Nephron progenitor cell (in vitro differentiated cells): ENCODE results near the gene CLASRP.

Experiments used
- DNase-seq: peaks from one replicate; pipeline ENCODE4 v3.0.0; 2021
- H3K27ac Mint-ChIP-seq: 2 replicates; pipeline ENCODE4 v1.8.0; 2021; ENCODE audit warnings: mild to moderate bottlenecking, moderate library complexity, mixed read lengths
- H3K27me3 Mint-ChIP-seq: 2 replicates; pipeline ENCODE4 v1.8.0; 2021; ENCODE audit warnings: mild to moderate bottlenecking, low read depth, mixed read lengths; ENCODE audit not compliant: poor library complexity
- H3K36me3 Mint-ChIP-seq: 2 replicates; pipeline ENCODE4 v1.8.0; 2021; ENCODE audit warnings: low read depth, mixed read lengths
- H3K4me1 Mint-ChIP-seq: 2 replicates; pipeline ENCODE4 v1.8.0; 2021; ENCODE audit warnings: mixed read lengths
- H3K4me3 Mint-ChIP-seq: 2 replicates; pipeline ENCODE4 v1.8.0; 2021; ENCODE audit warnings: mild to moderate bottlenecking, moderate library complexity, mixed read lengths
- H3K9me3 Mint-ChIP-seq: 2 replicates; pipeline ENCODE4 v1.8.0; 2021; ENCODE audit warnings: mild to moderate bottlenecking, moderate library complexity, mixed read lengths
- TF ChIP-seq, protein P1 (sequence below): fragments of 200-600 bp; sonication (generic); IDR thresholded peaks from 2 replicates; pipeline ENCODE4 v1.5.0; 2021; ENCODE audit warnings: antibody characterized with exemption

CLASRP gene

DNA sequence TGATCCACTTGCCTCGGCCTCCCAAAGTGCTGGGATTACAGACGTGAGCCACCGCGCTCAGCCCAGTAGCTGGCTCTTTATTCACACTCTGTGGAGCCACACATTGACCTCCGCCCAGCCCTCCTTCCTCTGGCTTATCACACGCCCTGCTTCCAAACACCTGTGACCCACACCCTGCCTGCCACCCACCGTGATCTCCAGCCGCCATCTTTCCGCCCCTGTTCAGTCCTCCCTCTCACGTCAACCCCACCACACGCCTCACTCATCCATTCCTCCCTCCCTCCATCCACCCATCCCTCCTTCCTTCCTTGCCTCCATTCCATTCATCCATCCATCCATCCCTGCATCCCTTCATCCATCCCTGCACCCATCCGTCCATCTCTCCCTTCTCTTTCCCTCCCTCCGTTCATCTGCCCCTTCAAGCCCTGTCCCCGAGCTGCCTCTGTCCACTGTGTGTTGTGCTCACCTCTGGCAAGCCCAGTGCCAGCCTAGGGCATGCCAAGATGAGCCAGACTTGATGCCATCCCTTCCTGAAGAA lies 19.8 kb downstream of the CLASRP start:
- Mint-ChIP-seq H3K36me3 (peaks cover 64% of the 10 kb centered on the region), H3K4me1 (no peaks in the 10 kb centered on the region), H3K4me3 (no peak overlapping the region), H3K9me3 (no peaks in the 10 kb centered on the region), H3K27ac (peak overlapping the region; percentile 40), H3K27me3 (peaks cover 3% of the 10 kb centered on the region)
- TF ChIP-seq, protein P1, sequence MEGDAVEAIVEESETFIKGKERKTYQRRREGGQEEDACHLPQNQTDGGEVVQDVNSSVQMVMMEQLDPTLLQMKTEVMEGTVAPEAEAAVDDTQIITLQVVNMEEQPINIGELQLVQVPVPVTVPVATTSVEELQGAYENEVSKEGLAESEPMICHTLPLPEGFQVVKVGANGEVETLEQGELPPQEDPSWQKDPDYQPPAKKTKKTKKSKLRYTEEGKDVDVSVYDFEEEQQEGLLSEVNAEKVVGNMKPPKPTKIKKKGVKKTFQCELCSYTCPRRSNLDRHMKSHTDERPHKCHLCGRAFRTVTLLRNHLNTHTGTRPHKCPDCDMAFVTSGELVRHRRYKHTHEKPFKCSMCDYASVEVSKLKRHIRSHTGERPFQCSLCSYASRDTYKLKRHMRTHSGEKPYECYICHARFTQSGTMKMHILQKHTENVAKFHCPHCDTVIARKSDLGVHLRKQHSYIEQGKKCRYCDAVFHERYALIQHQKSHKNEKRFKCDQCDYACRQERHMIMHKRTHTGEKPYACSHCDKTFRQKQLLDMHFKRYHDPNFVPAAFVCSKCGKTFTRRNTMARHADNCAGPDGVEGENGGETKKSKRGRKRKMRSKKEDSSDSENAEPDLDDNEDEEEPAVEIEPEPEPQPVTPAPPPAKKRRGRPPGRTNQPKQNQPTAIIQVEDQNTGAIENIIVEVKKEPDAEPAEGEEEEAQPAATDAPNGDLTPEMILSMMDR: no peak
- DNase-seq: no peak

DNA sequence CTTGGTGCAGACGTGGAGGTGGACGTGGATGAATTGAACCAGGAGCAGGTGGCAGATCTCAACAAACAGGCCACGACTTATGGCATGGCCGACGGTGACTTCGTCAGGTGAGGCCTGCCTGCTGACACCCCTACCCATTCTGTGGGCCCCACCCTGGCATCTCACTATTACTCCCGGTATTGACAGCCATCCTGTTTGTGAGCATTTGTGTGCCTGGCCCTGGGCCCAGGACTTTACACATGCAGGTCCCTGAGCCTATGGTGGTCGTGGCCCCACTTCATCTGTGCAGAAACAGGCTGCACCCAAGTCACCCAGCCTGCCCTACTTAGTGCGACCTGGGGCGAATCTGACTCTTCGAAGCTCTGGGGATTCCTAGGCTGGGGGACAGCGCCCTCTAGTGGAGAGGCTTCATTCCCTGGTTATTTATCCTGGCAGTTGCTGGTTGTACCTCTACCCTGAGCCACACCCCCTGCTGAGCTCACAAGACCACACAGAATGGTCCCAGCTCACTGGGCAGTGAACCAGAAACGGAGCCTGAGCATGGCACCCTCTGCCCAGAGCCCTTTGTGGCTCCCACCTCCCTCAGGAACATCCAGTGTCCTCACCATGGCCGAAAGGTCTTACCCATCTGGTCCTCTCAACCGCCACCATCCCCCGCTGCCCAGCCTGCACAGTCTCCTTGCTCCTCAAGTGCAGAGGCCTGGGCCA lies 20.6 kb downstream of the CLASRP start:
- H3K4me3 Mint-ChIP-seq: no peak overlapping the region
- peaks cover 3% of the 10 kb centered on the region for H3K27me3 Mint-ChIP-seq
- peaks cover 58% of the 10 kb centered on the region for H3K36me3 Mint-ChIP-seq
- TF ChIP-seq, protein P1: peak; percentile 87
- H3K4me1 Mint-ChIP-seq: no peaks in the 10 kb centered on the region
- H3K9me3 Mint-ChIP-seq: no peaks in the 10 kb centered on the region
- H3K27ac Mint-ChIP-seq: no peak overlapping the region
- peak; percentile 86 for DNase-seq

DNA sequence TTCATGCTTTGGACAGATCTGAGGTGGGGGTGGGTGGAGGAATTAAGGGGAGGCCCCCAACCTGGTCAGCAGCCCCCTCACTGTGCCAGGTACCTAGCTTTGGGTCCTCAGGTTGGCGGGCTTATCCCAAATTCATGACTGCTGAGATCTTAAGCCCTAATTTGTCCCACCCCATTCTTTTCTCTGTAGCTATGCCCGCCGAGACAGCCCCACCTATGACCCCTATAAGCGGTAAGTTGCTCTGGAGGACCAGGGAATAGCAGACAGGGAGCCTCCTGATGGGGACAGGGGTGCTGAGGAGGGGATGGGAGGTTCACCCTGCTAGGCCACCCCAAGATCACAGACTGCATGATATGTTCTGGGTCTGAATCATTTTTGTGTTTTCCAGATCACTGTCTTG lies 23.1 kb downstream of the CLASRP start:
- TF ChIP-seq, protein P1: no peak
- DNase-seq: no peak
- Mint-ChIP-seq H3K4me3 (no peak overlapping the region), H3K9me3 (no peaks in the 10 kb centered on the region), H3K4me1 (no peaks in the 10 kb centered on the region), H3K27ac (no peak overlapping the region), H3K27me3 (peaks cover 3% of the 10 kb centered on the region), H3K36me3 (peaks cover 51% of the 10 kb centered on the region)

DNA sequence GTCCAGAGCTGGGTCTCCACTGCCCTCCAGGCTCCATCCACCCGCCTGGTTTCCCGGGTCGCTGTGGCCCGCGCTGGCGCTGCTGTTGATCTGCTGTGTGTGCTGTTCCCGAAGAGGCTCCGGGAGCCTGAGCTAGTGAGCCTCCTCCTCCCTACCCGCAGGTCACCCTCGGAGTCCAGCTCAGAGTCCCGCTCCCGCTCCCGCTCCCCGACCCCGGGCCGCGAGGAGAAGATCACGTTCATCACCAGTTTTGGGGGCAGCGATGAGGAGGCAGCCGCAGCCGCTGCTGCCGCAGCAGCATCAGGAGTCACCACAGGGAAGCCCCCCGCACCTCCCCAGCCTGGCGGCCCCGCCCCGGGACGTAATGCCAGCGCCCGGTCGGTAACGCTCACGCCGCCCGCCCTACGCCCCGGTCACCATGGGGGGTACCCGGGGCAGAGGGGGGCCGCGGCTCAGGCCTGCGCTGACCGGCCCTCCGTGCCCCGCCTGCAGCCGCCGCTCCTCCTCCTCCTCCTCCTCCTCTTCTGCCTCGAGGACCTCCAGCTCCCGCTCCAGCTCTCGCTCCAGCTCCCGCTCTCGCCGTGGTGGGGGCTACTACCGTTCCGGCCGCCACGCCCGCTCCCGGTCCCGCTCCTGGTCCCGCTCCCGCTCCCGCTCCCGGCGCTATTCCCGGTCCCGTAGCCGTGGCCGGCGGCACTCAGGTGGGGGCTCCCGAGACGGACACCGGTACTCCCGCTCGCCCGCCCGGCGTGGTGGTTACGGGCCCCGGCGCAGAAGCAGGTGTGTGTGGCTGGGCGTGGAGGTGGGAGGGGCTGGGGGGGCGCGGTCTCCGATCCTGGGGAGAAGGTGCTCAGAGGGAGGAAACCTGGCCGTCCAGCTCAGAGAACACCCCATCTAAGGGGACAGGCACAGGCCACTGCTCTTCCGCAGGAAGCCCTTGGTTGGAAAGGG lies 25.3 kb downstream of the CLASRP start:
- Mint-ChIP-seq H3K36me3 (peaks cover 42% of the 10 kb centered on the region), H3K27me3 (no peaks in the 10 kb centered on the region), H3K27ac (no peak overlapping the region), H3K9me3 (no peaks in the 10 kb centered on the region), H3K4me3 (no peak overlapping the region), H3K4me1 (no peaks in the 10 kb centered on the region)
- TF ChIP-seq, protein P1: no peak
- no peak for DNase-seq

DNA sequence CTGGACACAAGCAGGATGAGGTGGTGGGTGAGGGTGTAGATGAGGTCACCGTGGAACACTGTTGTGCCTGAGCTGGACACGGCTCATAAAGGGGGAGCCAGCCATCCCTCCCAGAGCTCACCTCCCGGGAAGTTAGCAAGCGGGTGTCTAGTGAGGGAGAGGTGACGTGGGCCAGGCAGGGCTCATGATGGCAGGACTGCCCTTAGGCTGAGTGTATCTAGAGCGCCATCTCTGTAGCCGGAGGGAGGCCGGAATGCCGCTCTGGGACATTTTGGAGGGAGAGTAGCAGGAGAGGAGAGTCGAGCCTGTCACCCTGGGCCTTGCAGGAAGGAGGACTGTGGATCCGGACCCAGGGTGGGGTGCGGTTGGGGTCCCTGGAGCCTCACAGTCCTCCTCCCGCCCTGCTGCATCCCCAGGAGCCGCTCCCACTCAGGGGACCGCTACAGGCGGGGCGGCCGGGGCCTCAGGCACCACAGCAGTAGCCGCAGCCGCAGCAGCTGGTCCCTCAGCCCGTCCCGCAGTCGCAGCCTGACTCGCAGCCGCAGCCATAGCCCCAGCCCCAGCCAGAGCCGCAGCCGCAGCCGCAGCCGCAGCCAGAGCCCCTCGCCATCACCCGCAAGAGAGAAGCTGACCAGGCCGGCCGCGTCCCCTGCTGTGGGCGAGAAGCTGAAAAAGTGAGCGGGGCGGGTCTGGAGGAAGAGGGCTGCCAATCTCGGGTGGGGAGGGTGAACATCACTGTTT lies 28.2 kb downstream of the CLASRP start:
- Mint-ChIP-seq H3K36me3 (peaks cover 30% of the 10 kb centered on the region), H3K27ac (peak overlapping the region; percentile 57), H3K27me3 (no peaks in the 10 kb centered on the region), H3K9me3 (no peaks in the 10 kb centered on the region), H3K4me1 (no peaks in the 10 kb centered on the region), H3K4me3 (no peak overlapping the region)
- TF ChIP-seq, protein P1: no peak
- no peak for DNase-seq
